GOT3 (cell line): ENCODE results near the gene GALNT14.

ENCODE experiments used
- DNase-seq: peaks from one replicate; lab custom pipeline; 2025; ENCODE audit warnings: mixed read lengths; lab: John Stamatoyannopoulos, UW

GALNT14 gene

GRCh38 chr2:31055938-31056337 lies 82.3 kb downstream of the GALNT14 start:
- DNase-seq = no peak

GRCh38 chr2:31054842-31055388 lies 83.3 kb downstream of the GALNT14 start:
- DNase-seq = no peak

GRCh38 chr2:31053929-31054782 lies 84.1 kb downstream of the GALNT14 start:
- no peak for DNase-seq

GRCh38 chr2:31052284-31052683 lies 86.0 kb downstream of the GALNT14 start:
- no peak for DNase-seq

GRCh38 chr2:31051258-31052140 lies 86.7 kb downstream of the GALNT14 start:
- no peak for DNase-seq

- DNase-seq = no peak
These were observed 88.2 kb downstream of the GALNT14 start for GRCh38 chr2:31049916-31050588.

GRCh38 chr2:31049264-31049663 lies 89.0 kb downstream of the GALNT14 start:
- no peak for DNase-seq

- DNase-seq = no peak
These were observed 90.6 kb downstream of the GALNT14 start for GRCh38 chr2:31047599-31047998.

GRCh38 chr2:31038385-31038784 lies 99.9 kb downstream of the GALNT14 start:
- DNase-seq = no peak

GRCh38 chr2:31037058-31037457 lies 101.2 kb downstream of the GALNT14 start:
- no peak for DNase-seq

- no peak for DNase-seq
These were observed 105.2 kb downstream of the GALNT14 start for GRCh38 chr2:31033032-31033431.

- no peak for DNase-seq
These were observed 105.8 kb downstream of the GALNT14 start for GRCh38 chr2:31032475-31032874.

GRCh38 chr2:31031132-31031706 lies 107.0 kb downstream of the GALNT14 start:
- no peak for DNase-seq

- DNase-seq = no peak
These were observed 109.8 kb downstream of the GALNT14 start for GRCh38 chr2:31028417-31028816.

- DNase-seq = no peak
These were observed 110.7 kb downstream of the GALNT14 start for GRCh38 chr2:31027549-31027948.

- no peak for DNase-seq
These were observed 114.7 kb downstream of the GALNT14 start for GRCh38 chr2:31023541-31023940.

GRCh38 chr2:31020713-31021112 lies 117.5 kb downstream of the GALNT14 start:
- no peak for DNase-seq

GRCh38 chr2:31018280-31018679 lies 120.0 kb downstream of the GALNT14 start:
- no peak for DNase-seq

GRCh38 chr2:31016648-31017047 lies 121.6 kb downstream of the GALNT14 start:
- no peak for DNase-seq

- DNase-seq = no peak
These were observed 123.7 kb downstream of the GALNT14 start for GRCh38 chr2:31014516-31014915.

- no peak for DNase-seq
These were observed 124.9 kb downstream of the GALNT14 start for GRCh38 chr2:31013301-31013700.

GRCh38 chr2:31012406-31012805 lies 125.8 kb downstream of the GALNT14 start:
- no peak for DNase-seq
